HG03469 (cell line): ENCODE results near the gene LDB3.

Experiments used
- ATAC-seq: cut with Tn5 transposase; IDR thresholded peaks from one replicate; pipeline ENCODE4 v1.9.1; 2021; ENCODE audit warnings: mild to moderate bottlenecking, moderate library complexity, moderate number of reproducible peaks; ENCODE audit not compliant: unreplicated experiment

LDB3 gene

DNA sequence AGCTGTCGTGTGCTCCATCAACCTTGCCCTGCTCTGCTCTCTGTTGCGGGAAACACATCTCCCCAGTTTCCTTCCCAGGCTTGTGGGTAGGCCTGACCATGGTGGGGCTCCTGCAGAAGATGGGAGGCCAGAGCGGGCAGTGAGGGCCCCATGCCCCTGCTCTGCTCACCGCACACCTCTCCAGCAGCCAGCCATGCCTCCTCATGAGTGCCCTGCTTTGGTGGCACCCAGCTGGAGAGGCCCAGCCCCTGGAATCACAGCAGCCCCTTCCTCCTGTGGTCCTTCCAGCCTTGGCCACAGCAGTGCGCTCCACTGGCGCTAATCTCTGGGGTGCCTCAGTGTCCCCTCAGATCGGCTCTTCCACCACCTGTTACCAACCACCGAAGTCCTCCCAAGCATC is 18.2 kb upstream of the LDB3 start:
- ATAC-seq: no peak

DNA sequence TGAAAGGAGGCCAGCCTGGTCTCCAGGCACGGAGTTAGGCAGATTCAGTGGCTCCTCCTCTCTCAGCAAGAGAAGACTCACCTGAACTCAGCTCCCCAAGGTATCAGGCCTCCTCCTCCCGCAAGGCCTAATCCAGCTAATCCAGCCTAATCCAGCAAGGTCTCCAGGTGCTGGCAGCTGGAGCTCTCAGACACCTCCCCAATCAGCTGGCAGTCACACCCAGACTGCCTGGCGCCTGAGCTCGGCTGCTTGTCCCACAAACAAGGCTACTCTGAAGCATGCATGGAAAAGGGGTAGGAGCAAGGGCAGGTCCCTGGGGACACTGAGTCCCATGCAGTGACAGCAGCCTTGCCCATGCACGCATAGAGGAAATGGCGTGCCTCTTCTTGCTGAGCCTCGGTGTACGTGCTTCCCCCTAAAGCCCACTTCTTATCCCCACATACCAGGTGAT is 17.3 kb upstream of the LDB3 start:
- ATAC-seq: no peak

GRCh38 chr10:86651631-86652331 is 16.5 kb upstream of the LDB3 start:
- ATAC-seq: no peak

DNA sequence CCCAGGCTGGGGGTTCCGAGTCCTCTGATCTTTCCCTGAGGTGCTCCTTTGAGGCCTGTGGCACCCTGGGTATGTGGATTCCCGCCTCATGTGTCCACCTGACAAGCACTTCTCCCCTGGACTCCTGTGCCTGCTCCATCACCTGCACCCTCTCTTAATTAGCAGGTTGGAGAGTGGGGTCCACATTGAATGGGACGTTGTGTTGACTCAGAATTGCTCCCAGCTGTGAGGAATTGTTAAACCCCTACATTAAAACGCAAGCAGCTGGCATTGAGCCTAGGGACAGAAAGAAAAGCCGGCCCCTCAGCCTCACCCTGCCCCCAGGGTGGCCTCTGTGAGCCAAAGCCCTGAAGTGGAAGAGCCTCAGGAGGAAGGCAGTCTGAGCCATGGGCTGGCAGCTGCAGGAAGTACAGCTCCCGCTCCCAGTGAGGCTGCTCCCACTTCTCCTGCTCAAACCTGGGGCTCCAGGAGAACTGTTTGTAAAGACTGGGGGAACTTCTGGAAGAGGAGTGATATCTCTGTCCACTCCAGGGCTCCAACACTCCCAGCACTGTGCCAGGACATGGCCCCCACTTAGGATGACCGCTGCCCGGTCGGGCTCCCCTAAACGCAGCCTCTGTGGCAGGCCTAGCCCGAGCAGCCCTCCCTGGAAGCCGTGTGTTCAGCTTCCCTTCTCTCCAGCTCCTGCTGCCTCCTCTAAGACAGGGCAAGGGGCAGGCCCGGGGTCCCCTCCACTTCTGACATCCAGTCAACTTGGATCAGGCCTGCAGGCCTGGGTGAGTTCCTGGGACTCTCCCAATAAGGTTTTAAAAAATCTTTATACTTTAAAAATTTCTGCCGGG is 15.7 kb upstream of the LDB3 start:
- no peak for ATAC-seq

DNA sequence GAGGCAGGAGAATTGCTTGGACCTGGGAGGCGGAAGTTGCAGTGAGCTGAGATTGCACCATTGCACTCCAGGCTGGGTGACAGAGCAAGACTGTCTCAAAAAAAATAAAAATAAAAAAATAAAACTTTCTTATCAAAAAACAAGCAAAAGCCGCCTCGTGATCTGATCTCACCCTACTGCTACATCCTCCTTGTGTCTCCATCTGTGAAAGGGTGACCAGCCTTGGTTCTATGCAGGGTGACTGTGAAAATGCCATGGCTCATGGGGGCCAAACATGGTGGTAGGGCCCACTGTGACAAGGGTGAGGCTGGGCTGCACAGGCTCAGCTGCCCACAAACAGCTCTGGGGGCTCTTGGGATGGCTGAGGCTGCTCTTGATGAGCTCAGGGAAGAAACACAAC is 14.9 kb upstream of the LDB3 start:
- no peak for ATAC-seq

DNA sequence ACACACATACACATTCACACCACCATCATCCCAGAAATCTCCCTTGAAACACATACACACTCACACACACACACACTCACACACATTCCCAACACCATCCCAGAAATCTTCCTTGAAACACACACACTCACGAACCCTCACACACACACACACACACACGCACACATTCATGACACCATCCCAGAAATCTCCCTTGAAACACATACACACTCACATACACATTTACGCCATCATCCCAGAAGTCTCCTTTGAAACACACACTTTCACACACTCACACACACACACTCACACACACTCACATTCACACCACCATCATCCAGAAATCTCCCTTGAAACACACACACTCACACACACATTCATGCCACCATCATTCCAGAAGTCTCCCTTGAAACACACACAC is 14.3 kb upstream of the LDB3 start:
- no peak for ATAC-seq

GRCh38 chr10:86654411-86655172 is 13.7 kb upstream of the LDB3 start, which contains the start of gene OPN4:
OPN4 (plus strand) TSS chr10:86654547; CDS start chr10:86654784, 237 bp downstream.
- ATAC-seq: no peak

- ATAC-seq: no peak
These were observed 13.2 kb upstream of the LDB3 start for GRCh38 chr10:86655173-86655540.

- no peak for ATAC-seq
These were observed 12.7 kb upstream of the LDB3 start for GRCh38 chr10:86655596-86655995.

- no peak for ATAC-seq
These were observed 11.3 kb upstream of the LDB3 start for GRCh38 chr10:86657011-86657395.

GRCh38 chr10:86657396-86658011 is 10.8 kb upstream of the LDB3 start:
- no peak for ATAC-seq

DNA sequence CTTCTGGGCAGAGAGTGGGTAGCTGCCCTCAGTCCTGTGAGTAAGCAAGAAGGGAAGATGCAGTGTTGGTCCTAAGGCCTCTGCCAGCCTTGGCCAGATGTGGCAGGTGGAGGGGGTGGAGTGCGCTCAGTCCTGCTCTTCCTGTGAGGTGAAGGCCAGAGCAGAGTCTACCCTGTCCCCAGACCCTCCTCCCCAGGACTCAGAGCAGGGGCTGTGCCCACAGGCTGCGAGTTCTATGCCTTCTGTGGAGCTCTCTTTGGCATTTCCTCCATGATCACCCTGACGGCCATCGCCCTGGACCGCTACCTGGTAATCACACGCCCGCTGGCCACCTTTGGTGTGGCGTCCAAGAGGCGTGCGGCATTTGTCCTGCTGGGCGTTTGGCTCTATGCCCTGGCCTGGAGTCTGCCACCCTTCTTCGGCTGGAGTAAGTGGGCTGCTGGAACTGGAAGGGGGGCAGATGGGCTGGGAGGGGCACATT is 10.0 kb upstream of the LDB3 start:
- no peak for ATAC-seq

GRCh38 chr10:86658751-86659150 is 9.6 kb upstream of the LDB3 start:
- no peak for ATAC-seq

- ATAC-seq: no peak
These were observed 9.1 kb upstream of the LDB3 start for GRCh38 chr10:86659161-86659691.

DNA sequence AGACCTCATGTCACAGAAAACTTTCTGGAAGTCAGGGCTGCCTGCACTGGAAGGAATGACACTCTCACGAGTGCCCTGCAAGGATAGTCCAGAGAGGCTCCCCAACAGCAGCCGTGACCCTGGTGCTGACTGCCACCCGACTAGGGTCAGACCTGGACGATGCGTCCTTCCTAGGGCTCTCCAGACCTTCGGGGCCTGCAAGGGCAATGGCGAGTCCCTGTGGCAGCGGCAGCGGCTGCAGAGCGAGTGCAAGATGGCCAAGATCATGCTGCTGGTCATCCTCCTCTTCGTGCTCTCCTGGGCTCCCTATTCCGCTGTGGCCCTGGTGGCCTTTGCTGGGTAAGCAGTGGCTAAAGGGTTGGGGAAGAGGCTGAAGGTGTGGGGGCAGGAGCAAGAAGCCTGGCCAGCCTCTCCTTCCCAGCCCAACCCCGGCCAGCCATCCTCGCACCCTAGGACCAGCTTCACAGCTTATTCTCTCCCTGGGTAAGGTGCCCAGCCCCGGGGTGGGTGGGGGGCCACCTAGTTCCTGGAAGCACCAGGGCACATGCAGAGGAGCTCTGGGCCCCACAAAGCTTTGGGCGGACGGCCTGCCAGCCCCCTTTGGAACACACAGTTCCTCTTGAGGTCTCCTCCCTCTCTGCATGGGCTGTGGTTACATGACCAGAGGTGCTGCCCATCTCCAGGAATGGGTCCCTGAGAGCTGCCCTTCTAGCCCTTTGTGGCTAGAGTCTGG is 8.4 kb upstream of the LDB3 start:
- ATAC-seq: no peak

- ATAC-seq: no peak
These were observed 6.9 kb upstream of the LDB3 start for GRCh38 chr10:86661161-86662025.

GRCh38 chr10:86662186-86663045 is 5.9 kb upstream of the LDB3 start:
- no peak for ATAC-seq

GRCh38 chr10:86663046-86663345 is 5.3 kb upstream of the LDB3 start:
- ATAC-seq: no peak
